Measurements from ENCODE around the gene GPR55. TPM values are rescaled to one million over a fixed set of nuclear protein-coding genes. Genes with fewer than 3 reads are reported as not detected.

The GPR55 gene
- total and polyA plus RNA-seq, 2 of the 4 experiments (the other 2 are of a cell fraction), result 0.03 TPM; not detected in 1

DNA sequence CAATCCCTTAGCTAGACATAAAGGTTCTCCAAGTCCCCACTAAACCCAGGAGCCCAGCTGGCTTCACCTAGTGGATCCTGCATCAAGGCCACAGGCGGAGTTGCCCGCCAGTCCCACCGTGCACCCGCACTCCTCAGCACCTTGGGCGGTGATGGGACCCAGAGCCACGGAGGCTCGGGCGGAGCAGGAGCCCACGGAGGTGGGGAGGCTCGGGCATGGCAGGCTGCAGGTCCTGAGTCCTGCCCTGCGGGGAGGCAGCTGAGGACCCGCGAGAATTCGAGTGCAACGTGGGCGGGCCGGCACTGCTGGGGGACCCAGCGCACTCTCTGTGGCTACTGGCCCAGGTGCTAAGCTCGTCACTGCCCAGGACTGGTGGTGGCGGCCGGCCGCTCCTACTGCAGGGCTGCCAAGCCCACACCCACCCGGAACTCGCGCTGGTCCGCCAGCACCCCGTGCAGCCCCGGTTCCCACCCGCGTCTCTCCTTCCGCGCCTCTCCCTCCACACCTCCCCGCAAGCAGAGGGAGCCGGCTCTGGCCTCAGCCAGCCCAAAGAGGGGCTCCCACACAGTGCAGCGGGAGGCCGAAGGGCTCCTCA, 39.2 kb upstream of the GPR55 start:
- intact Hi-C loops (cut with micrococcal nuclease), result no loop called here
- peaks cover 19% of the 10 kb centered on the region for H3K27me3 ChIP-seq (ENCODE audit: control insufficient read depth, insufficient read depth, low read length)
- no peak overlapping the region for H3K56ac ChIP-seq (ENCODE audit: extremely low read depth, insufficient read depth, low read length)
- 80% methylated on average over 15 of the region's 36 CpGs; no CpG with 5 or more reads in 1 of the 2 experiments for WGBS, 2 experiments (ENCODE audit: extremely low coverage in 2 of 2, insufficient read length in 1 of 2)
- H3K18ac ChIP-seq (ENCODE audit: low read depth, low read length), result no peak overlapping the region
- H3K9me3 ChIP-seq (ENCODE audit: control insufficient read depth, insufficient read depth, low read length), result no peaks in the 10 kb centered on the region
- H3K14ac ChIP-seq (replicated peaks; ENCODE audit: low read depth, low read length), result no peak overlapping the region
- no peak overlapping the region for H2AK5ac ChIP-seq (ENCODE audit: low read depth, low read length)
- H2BK20ac ChIP-seq (ENCODE audit: low read depth, low read length), result no peak overlapping the region
- ChIA-PET CTCF (no interaction called here), POLR2A (ENCODE audit: unreplicated experiment) (no interaction called here)
- H4K91ac ChIP-seq (ENCODE audit: insufficient read depth, low read depth, low read length), result no peak overlapping the region
- no peak overlapping the region for H2AK9ac ChIP-seq (replicated peaks; ENCODE audit: low read depth, low read length, poor library complexity)
- H2BK5ac ChIP-seq (ENCODE audit: low read depth, low read length, poor library complexity, severe bottlenecking), result no peak overlapping the region
- dilution Hi-C loops (cut with HindIII; ENCODE audit: low sequenced_read_pairs, unreplicated experiment), result no loop called here
- no TSS peak for BruUV-seq (replicated peaks)
- H4K20me1 ChIP-seq (ENCODE audit: insufficient read depth, low read length), result no peaks in the 10 kb centered on the region
- H2BK120ac ChIP-seq (ENCODE audit: low read depth, low read length), result no peak overlapping the region
- no peak overlapping the region for H4K5ac ChIP-seq (ENCODE audit: low read depth, low read length)
- TF ChIP-seq FOS (IDR thresholded peaks at IDR 0.05; ENCODE audit: low read depth, low read length) (no peak), MAFK (IDR thresholded peaks at IDR 0.05; ENCODE audit: low read depth, low read length) (no peak), RAD21 (IDR thresholded peaks at IDR 0.05; ENCODE audit: low read length) (no peak), RFX5 (IDR thresholded peaks at IDR 0.05; ENCODE audit: low read depth, low read length) (no peak), MAZ (IDR thresholded peaks at IDR 0.05; ENCODE audit: borderline replicate concordance, low read depth, low read length) (no peak), CHD1 (IDR thresholded peaks at IDR 0.05; ENCODE audit: low read depth, low read length) (no peak), CEBPB (IDR thresholded peaks at IDR 0.05; ENCODE audit: low read depth, low read length) (no peak), SMC3 (IDR thresholded peaks at IDR 0.05; ENCODE audit: low read depth, low read length) (no peak), BHLHE40 (IDR thresholded peaks at IDR 0.05; ENCODE audit: low read depth, low read length) (no peak), POLR2A (IDR thresholded peaks at IDR 0.05; ENCODE audit: low read depth, low read length) (no peak)
- TF ChIP-seq, protein P1, sequence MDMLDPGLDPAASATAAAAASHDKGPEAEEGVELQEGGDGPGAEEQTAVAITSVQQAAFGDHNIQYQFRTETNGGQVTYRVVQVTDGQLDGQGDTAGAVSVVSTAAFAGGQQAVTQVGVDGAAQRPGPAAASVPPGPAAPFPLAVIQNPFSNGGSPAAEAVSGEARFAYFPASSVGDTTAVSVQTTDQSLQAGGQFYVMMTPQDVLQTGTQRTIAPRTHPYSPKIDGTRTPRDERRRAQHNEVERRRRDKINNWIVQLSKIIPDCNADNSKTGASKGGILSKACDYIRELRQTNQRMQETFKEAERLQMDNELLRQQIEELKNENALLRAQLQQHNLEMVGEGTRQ (IDR thresholded peaks at IDR 0.05; ENCODE audit: low read depth, low read length), result no peak
- TF ChIP-seq, protein P2, sequence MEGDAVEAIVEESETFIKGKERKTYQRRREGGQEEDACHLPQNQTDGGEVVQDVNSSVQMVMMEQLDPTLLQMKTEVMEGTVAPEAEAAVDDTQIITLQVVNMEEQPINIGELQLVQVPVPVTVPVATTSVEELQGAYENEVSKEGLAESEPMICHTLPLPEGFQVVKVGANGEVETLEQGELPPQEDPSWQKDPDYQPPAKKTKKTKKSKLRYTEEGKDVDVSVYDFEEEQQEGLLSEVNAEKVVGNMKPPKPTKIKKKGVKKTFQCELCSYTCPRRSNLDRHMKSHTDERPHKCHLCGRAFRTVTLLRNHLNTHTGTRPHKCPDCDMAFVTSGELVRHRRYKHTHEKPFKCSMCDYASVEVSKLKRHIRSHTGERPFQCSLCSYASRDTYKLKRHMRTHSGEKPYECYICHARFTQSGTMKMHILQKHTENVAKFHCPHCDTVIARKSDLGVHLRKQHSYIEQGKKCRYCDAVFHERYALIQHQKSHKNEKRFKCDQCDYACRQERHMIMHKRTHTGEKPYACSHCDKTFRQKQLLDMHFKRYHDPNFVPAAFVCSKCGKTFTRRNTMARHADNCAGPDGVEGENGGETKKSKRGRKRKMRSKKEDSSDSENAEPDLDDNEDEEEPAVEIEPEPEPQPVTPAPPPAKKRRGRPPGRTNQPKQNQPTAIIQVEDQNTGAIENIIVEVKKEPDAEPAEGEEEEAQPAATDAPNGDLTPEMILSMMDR (conservative IDR thresholded peaks at IDR 0.05; ENCODE audit: low read depth, low read length), result no peak
- H2BK15ac ChIP-seq (ENCODE audit: low read depth, low read length), result no peak overlapping the region
- DNase-seq, result no peak
- H3K27ac ChIP-seq (ENCODE audit: insufficient read depth, low read length), result no peak overlapping the region
- H3K79me1 ChIP-seq (ENCODE audit: low read depth in 1 of 2, low read length in 2 of 2), result no peaks in the 10 kb centered on the region
- H3K4me3 ChIP-seq (ENCODE audit: insufficient read depth, low read depth, low read length), result no peak overlapping the region
- no peak overlapping the region for H4K8ac ChIP-seq (ENCODE audit: low read depth in 2 of 2, low read length in 2 of 2)
- H3K9me1 ChIP-seq (ENCODE audit: insufficient read depth, low read length), result no peaks in the 10 kb centered on the region
- no peak overlapping the region for H3K4ac ChIP-seq (ENCODE audit: low read depth, low read length)
- H3K36me3 ChIP-seq (ENCODE audit: control insufficient read depth, insufficient read depth, low read length), result no peaks in the 10 kb centered on the region
- H3K4me1 ChIP-seq (ENCODE audit: control insufficient read depth, insufficient read depth, low read length), result no peaks in the 10 kb centered on the region
- no peak overlapping the region for H3K23ac ChIP-seq (ENCODE audit: low read depth, low read length)
- no peak overlapping the region for H3K9ac ChIP-seq (ENCODE audit: low read depth, low read length)
- no peak overlapping the region for H2AFZ ChIP-seq (replicated peaks; ENCODE audit: low read length, poor library complexity)
- ATAC-seq (ENCODE audit: low read depth), result no peak
- no peak overlapping the region for H3K4me2 ChIP-seq (ENCODE audit: low read depth, low read length)
- in situ Hi-C loops (cut with MboI; ENCODE audit: low sequenced_read_pairs), result no loop called here

Measured in IMR-90 (cell line).